HepG2 (cell line): Measurements from ENCODE around the gene DUSP5. TPM values are rescaled to one million over a fixed set of nuclear protein-coding genes. Genes with fewer than 3 reads are reported as not detected.

ENCODE experiments used
- ATAC-seq: fragments of 200-7000 bp; cut with Tn5 transposase; 3 replicates; pipeline ENCODE4 v1.9.1; 2020; ENCODE audit warnings: mild to moderate bottlenecking, moderate library complexity
- BruUV-seq: library from RNA; stranded (reverse); fragments of 400-500 nt; replicated peaks from 2 replicates; lab custom pipeline; 2021; lab: Mats Ljungman, UMichigan
- CTCF ChIA-PET: fragments of 300-600 bp; formaldehyde crosslinking; extraction: SDS; loops from one replicate; lab custom pipeline; 2021; ENCODE audit warnings: low total read pairs, inconsistent platforms, low intra/inter-chr PET ratio; lab: Yijun Ruan, JAX
- POLR2A ChIA-PET: fragments of 350-600 bp; sonication (Branson Sonifier 250); formaldehyde crosslinking; loops from one replicate; lab custom pipeline; 2020; ENCODE audit warnings: antibody characterized with exemption, inconsistent platforms; lab: Yijun Ruan, JAX
- DNase-seq: peaks from one replicate; pipeline ENCODE4 v3.0.0-alpha.2; 2015; ENCODE audit warnings: low spot score
- FAIRE-seq: peaks from 3 replicates; lab custom pipeline; 2011; peaks lifted over from hg19 to GRCh38; lab: Jason Lieb, UNC
- H2AFZ ChIP-seq: one replicate; pipeline ENCODE4 v1.6.1; 2011; ENCODE audit warnings: low read length, inconsistent platforms
- H3K27ac ChIP-seq: fragments of 300-600 bp; 3 replicates; pipeline ENCODE4 v1.8.0; 2011; ENCODE audit warnings: mixed run types, mild to moderate bottlenecking, mixed read lengths, low read length, inconsistent platforms; ENCODE audit not compliant: insufficient read depth; ENCODE audit errors: extremely low read length
- H3K27me3 ChIP-seq, 2 experiments: fragments of 200-600 bp in 1 of 2; 2 replicates in 1 of 2; 3 replicates in 1 of 2; pipeline versions ENCODE4 v1.6.0 to v1.8.0; 2011; ENCODE audit warnings: low read length in 2 of 2, mild to moderate bottlenecking in 2 of 2, moderate library complexity in 2 of 2, inconsistent platforms in 1 of 2; ENCODE audit not compliant: insufficient read depth in 2 of 2, control insufficient read depth in 1 of 2
- H3K36me3 ChIP-seq, 2 experiments: fragments of 200-600 bp in 1 of 2; replicated peaks in 1 of 2; 2 replicates in 1 of 2; 3 replicates in 1 of 2; pipeline versions ENCODE4 v1.5.1 to v1.8.0; 2011; ENCODE audit warnings: low read length in 2 of 2, inconsistent platforms in 1 of 2; ENCODE audit not compliant: insufficient read depth in 2 of 2, control insufficient read depth in 1 of 2
- H3K4me1 ChIP-seq: 2 replicates; pipeline ENCODE4 v1.5.1; 2012; ENCODE audit warnings: low read length, inconsistent platforms; ENCODE audit not compliant: insufficient read depth
- H3K4me2 ChIP-seq: 2 replicates; pipeline ENCODE4 v1.6.0; 2011; ENCODE audit warnings: low read depth, low read length, inconsistent platforms
- H3K4me3 ChIP-seq, 3 experiments: fragments of 200-600 bp in 1 of 3; sonication (generic), shearing (Covaris generic) in 1 of 3; replicated peaks in 1 of 3; 2 replicates each; pipeline ENCODE4 v1.5.1; 2011 to 2016; ENCODE audit warnings: low read length in 3 of 3, inconsistent platforms in 2 of 3, low read depth in 2 of 3, mild to moderate bottlenecking in 2 of 3, control low read depth in 1 of 3, mixed read lengths in 1 of 3; ENCODE audit not compliant: insufficient read depth in 1 of 3
- H3K79me2 ChIP-seq: one replicate; pipeline ENCODE4 v1.6.1; 2011; ENCODE audit warnings: low read length, inconsistent platforms; ENCODE audit not compliant: insufficient read depth
- H3K9ac ChIP-seq: 2 replicates; pipeline ENCODE4 v1.6.0; 2011; ENCODE audit warnings: mild to moderate bottlenecking, low read depth, low read length, inconsistent platforms; ENCODE audit not compliant: insufficient read depth
- H3K9me3 ChIP-seq: 2 replicates; pipeline ENCODE4 v1.5.1; 2012; ENCODE audit warnings: mild to moderate bottlenecking, low read length
- H4K20me1 ChIP-seq: 2 replicates; pipeline ENCODE4 v1.6.0; 2011; ENCODE audit warnings: inconsistent platforms, mild to moderate bottlenecking, low read length, moderate library complexity; ENCODE audit not compliant: insufficient read depth
- AHR ChIP-seq: IDR thresholded peaks from 2 replicates; pipeline ENCODE4 v1.6.1; 2018; ENCODE audit warnings: missing genetic modification reagents, missing compliant biosample characterization
- ARNT2 ChIP-seq: sonication (generic); formaldehyde crosslinking; IDR thresholded peaks from 2 replicates; pipeline ENCODE4 v1.8.0; 2022; ENCODE audit warnings: mild to moderate bottlenecking, low read depth, missing genetic modification reagents, moderate library complexity
- FIP1L1 ChIP-seq: fragments of 200-400 bp; formaldehyde crosslinking; IDR thresholded peaks from 2 replicates; pipeline ENCODE4 v1.6.1; 2018; ENCODE audit warnings: low read depth, mild to moderate bottlenecking, low read length, moderate library complexity, borderline replicate concordance; ENCODE audit not compliant: insufficient read depth
- HDAC1 ChIP-seq: sonication (generic); formaldehyde crosslinking; IDR thresholded peaks from 2 replicates; pipeline ENCODE4 v1.5.1; 2020; ENCODE audit warnings: mild to moderate bottlenecking, missing genetic modification reagents
- IKZF5 ChIP-seq: IDR thresholded peaks from 2 replicates; pipeline ENCODE4 v1.6.1; 2018; ENCODE audit warnings: missing genetic modification reagents, mild to moderate bottlenecking, missing compliant biosample characterization
- LCORL ChIP-seq, 2 experiments: fragments of 450-650 bp in 1 of 2; sonication (generic) in 1 of 2; formaldehyde crosslinking in 1 of 2; IDR thresholded peaks; 2 replicates each; pipeline versions ENCODE4 v1.5.0 to v1.6.1; 2017 to 2020; ENCODE audit warnings: antibody characterized with exemption in 1 of 2, missing genetic modification reagents in 1 of 2
- PBX2 ChIP-seq: IDR thresholded peaks from 2 replicates; pipeline ENCODE4 v1.6.1; 2016; ENCODE audit warnings: control low read depth
- SMARCC2 ChIP-seq: fragments of 450-650 bp; IDR thresholded peaks from 2 replicates; pipeline ENCODE4 v1.6.1; 2017; ENCODE audit warnings: antibody characterized with exemption, mild to moderate bottlenecking
- ZBTB3 ChIP-seq: sonication (generic); formaldehyde crosslinking; IDR thresholded peaks from 2 replicates; pipeline ENCODE4 v1.4.0; 2020; ENCODE audit warnings: low read depth, mild to moderate bottlenecking, moderate library complexity, missing genetic modification reagents, borderline replicate concordance
- ZFP36L2 ChIP-seq: sonication (generic); formaldehyde crosslinking; IDR thresholded peaks from 2 replicates; pipeline ENCODE4 v1.4.0; 2020; ENCODE audit warnings: missing genetic modification reagents
- ZNF234 ChIP-seq: sonication (generic); formaldehyde crosslinking; conservative IDR thresholded peaks from 2 replicates; pipeline ENCODE4 v1.5.1; 2020; ENCODE audit warnings: mild to moderate bottlenecking, missing genetic modification reagents
- ZNF253 ChIP-seq: sonication (generic); formaldehyde crosslinking; IDR thresholded peaks from 2 replicates; pipeline ENCODE4 v1.8.0; 2022; ENCODE audit warnings: mild to moderate bottlenecking, missing genetic modification reagents, borderline replicate concordance
- ZNF564 ChIP-seq: sonication (generic); formaldehyde crosslinking; IDR thresholded peaks from 2 replicates; pipeline ENCODE4 v1.8.1; 2023; ENCODE audit warnings: mild to moderate bottlenecking, missing genetic modification reagents
- ZNF816 ChIP-seq: sonication (generic); formaldehyde crosslinking; IDR thresholded peaks from 2 replicates; pipeline ENCODE4 v1.8.0; 2022; ENCODE audit warnings: missing genetic modification reagents, mild to moderate bottlenecking, borderline replicate concordance
- ZSCAN21 ChIP-seq: sonication (generic); formaldehyde crosslinking; IDR thresholded peaks from 2 replicates; pipeline ENCODE4 v1.8.0; 2022; ENCODE audit warnings: mild to moderate bottlenecking, missing genetic modification reagents, moderate library complexity, borderline replicate concordance
- WGBS: methylation state at CpG from one replicate; pipeline ENCODE4 v1.1.6; 2017; ENCODE audit warnings: low lambda C conversion rate; 5-methylcytosine and 5-hydroxymethylcytosine counted together
- in situ Hi-C: cut with HindIII; loops from 2 replicates; pipeline ENCODE4 v1.10.0; 2017; ENCODE audit warnings: low pct_unique_long_range_greater_than_20kb; ENCODE audit not compliant: extremely low pct_ligation_motif_present
- intact Hi-C: fragments of 100-400 bp; cut with micrococcal nuclease; formaldehyde crosslinking; loops from one replicate; pipeline ENCODE4 v1.10.0; 2022; ENCODE audit not compliant: unreplicated experiment
- polyA plus RNA-seq, 8 experiments: library from polyadenylated mRNA; depleted of rRNA in 3 of 8; stranded (reverse) in 7 of 8; unstranded in 1 of 8; fragments of >200 nt; fragmentation: Illumina TruSeq in 4 of 8; extraction: Trizol in 4 of 8; gene quantifications; 2 replicates each; pipeline versions ENCODE4 v1.2.1 to v1.2.3, GENCODE V29; 2011 to 2016; ENCODE audit warnings: low read depth in 4 of 8, missing spikeins in 1 of 8, mixed read lengths in 1 of 8; ENCODE audit not compliant: insufficient read depth in 1 of 8
- total RNA-seq, 5 experiments: library from RNA; depleted of rRNA; stranded (reverse); fragments of >200 nt; fragmentation: Illumina TruSeq; extraction: Trizol; gene quantifications; 2 replicates each; pipeline ENCODE4 v1.2.3, GENCODE V29; 2016; ENCODE audit warnings: low read depth in 1 of 5
- TF ChIP-seq, protein P1 (sequence below): sonication (generic); formaldehyde crosslinking; IDR thresholded peaks from 2 replicates; pipeline ENCODE4 v1.5.0; 2020; ENCODE audit warnings: mild to moderate bottlenecking, missing genetic modification reagents, borderline replicate concordance

Gene DUSP5
- total and polyA plus RNA-seq, 2 of the 13 experiments (the other 11 are each of a cell fraction or from before 2014, with no cell fraction given), result 1.4 to 3.7 TPM

GRCh38 chr10:110500515-110500905, 2.8 kb downstream of the DUSP5 start:
- H3K9ac ChIP-seq, result no peak overlapping the region
- ATAC-seq (no peak), DNase-seq (no peak), FAIRE-seq (no peak)
- no peak overlapping the region for H3K27ac ChIP-seq
- H3K36me3 ChIP-seq, result no peaks in the 10 kb centered on the region
- peaks cover 0 to 52% of the 10 kb centered on the region in 2 experiments; a peak in 4 of 5 replicates for H3K27me3 ChIP-seq
- no peaks in the 10 kb centered on the region for H3K9me3 ChIP-seq
- no TSS peak for BruUV-seq
- H3K4me3 ChIP-seq, result no peak overlapping the region
- intact Hi-C loops, result no loop called here
- TF ChIP-seq SMARCC2 (no peak), ZNF253 (CRISPR knock-in tag) (no peak), HDAC1 (CRISPR knock-in tag) (no peak), LCORL (IDR thresholded peaks at IDR 0.05) (no peak), LCORL (CRISPR knock-in tag; IDR thresholded peaks at IDR 0.05) (no peak), ZNF816 (no peak), AHR (CRISPR knock-in tag) (no peak), IKZF5 (CRISPR knock-in tag) (no peak), ZFP36L2 (no peak), ZNF234 (no peak), FIP1L1 (no peak), ARNT2 (CRISPR knock-in tag) (no peak), ZSCAN21 (no peak), ZBTB3 (CRISPR knock-in tag) (no peak), ZNF564 (CRISPR knock-in tag) (no peak), PBX2 (CRISPR knock-in tag) (no peak)
- TF ChIP-seq, protein P1, sequence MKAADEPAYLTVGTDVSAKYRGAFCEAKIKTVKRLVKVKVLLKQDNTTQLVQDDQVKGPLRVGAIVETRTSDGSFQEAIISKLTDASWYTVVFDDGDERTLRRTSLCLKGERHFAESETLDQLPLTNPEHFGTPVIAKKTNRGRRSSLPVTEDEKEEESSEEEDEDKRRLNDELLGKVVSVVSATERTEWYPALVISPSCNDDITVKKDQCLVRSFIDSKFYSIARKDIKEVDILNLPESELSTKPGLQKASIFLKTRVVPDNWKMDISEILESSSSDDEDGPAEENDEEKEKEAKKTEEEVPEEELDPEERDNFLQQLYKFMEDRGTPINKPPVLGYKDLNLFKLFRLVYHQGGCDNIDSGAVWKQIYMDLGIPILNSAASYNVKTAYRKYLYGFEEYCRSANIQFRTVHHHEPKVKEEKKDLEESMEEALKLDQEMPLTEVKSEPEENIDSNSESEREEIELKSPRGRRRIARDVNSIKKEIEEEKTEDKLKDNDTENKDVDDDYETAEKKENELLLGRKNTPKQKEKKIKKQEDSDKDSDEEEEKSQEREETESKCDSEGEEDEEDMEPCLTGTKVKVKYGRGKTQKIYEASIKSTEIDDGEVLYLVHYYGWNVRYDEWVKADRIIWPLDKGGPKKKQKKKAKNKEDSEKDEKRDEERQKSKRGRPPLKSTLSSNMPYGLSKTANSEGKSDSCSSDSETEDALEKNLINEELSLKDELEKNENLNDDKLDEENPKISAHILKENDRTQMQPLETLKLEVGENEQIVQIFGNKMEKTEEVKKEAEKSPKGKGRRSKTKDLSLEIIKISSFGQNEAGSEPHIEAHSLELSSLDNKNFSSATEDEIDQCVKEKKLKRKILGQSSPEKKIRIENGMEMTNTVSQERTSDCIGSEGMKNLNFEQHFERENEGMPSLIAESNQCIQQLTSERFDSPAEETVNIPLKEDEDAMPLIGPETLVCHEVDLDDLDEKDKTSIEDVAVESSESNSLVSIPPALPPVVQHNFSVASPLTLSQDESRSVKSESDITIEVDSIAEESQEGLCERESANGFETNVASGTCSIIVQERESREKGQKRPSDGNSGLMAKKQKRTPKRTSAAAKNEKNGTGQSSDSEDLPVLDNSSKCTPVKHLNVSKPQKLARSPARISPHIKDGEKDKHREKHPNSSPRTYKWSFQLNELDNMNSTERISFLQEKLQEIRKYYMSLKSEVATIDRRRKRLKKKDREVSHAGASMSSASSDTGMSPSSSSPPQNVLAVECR (CRISPR knock-in tag), result no peak
- H2AFZ ChIP-seq, result no peak overlapping the region
- H3K4me2 ChIP-seq, result no peak overlapping the region
- H3K4me1 ChIP-seq, result peaks cover 24% of the 10 kb centered on the region
- CTCF ChIA-PET, result no interaction called here
- no peaks in the 10 kb centered on the region for H3K79me2 ChIP-seq
- WGBS, result 12% methylated on average over 3 of the region's 3 CpGs
- POLR2A ChIA-PET, result interaction anchor here (1.0 to 1.3 kb wide), 3 partner anchors 11 to 195 kb away, joined by 3 to 6 read pairs (median 3); partner anchors contain the start of gene SMNDC1
- H4K20me1 ChIP-seq, result no peaks in the 10 kb centered on the region
- in situ Hi-C loops, result no loop called here
